Ammon's horn (tissue), 1 donor: ENCODE measurements around the gene ERICH6B.
"Not testable (repeated sequence)": the region's sequence is repeated elsewhere in the genome, so short reads cannot be mapped to it uniquely, and the experiment has no call there.

Experiments used
- DNase-seq: peaks from one replicate; pipeline ENCODE4 v3.0.0-alpha.2; 2016; ENCODE audit warnings: low spot score

Gene ERICH6B

GRCh38 chr13:45615501-45616101 is at the start of gene ERICH6B:
TSS of gene ERICH6B (minus strand) at chr13:45615739. CDS start at chr13:45597005, 18,734 bp downstream.
- peak; percentile 66 for DNase-seq

- DNase-seq: not testable (repeated sequence)
These were observed 47.4 kb upstream of the ERICH6B start for GRCh38 chr13:45662903-45663302.

DNA sequence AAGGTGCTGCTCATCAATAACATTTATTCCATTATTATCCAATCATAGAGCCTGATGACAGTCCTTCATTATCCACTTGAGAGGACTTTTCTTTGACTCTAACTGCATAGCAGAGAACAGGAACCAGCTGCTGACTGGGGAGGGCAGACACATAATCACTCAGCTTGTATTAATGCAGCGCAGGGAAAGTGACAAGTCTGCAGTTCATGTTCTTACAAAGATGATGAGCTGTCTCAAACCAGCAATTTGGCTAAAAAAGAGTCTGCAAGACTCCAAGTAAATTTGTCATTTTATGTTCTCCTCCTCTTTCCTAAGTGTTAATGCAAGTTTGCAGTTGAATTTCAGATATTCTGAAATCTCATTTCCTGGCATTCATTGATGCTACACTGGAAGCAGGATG is 46.6 kb upstream of the ERICH6B start:
- DNase-seq: no peak

GRCh38 chr13:45660458-45660857 is 44.9 kb upstream of the ERICH6B start:
- not testable (repeated sequence) for DNase-seq

DNA sequence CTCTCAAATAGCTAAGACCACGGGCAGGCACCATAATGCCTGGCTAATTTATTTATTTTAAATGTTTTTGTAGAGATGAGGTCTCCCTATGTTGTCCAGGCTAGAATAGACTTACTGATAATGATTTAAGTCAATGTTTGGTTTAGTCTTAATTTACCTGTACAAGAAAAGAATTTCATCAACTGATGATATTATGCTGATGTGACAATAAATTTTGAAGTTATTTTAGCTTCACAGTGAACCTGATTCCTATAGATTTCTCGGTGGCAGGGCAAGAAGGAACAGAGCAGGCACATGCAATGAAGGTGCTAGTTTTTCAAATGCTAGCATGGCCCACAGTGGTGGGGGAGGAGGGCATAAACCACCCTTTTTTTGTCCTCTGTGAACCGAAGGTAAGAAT is 44.0 kb upstream of the ERICH6B start:
- DNase-seq: no peak

DNA sequence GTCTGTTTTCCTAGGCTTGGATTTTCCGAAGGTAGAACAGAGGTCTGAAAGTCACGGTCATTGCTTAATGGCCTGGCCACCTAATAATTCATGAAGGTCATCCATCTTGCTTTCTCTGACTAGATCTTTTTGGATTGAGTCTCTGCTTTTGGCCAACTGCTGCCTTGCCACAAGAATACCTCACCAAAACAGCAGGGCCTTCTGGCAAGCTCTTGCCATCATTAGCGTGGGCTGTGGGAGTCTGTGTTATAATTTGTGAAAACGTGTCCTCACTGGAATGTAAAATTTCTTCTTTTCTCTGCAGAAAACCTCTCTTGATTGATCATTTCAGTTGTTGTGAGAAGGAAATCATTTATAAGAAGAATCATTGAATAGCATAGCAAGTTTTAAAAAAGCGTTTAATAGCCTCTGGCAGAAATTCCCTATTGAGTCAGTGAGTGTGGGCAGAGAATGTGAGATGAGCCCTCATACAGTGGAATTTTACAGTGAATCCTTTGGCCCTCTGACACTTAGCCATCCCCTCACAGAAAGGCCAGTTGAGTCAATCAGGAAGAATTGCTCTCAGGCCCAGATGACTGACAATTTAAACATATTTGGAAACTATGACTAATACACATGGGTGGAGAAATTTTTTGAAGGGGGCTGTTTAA is 43.2 kb upstream of the ERICH6B start:
- peak; percentile 22 for DNase-seq

DNA sequence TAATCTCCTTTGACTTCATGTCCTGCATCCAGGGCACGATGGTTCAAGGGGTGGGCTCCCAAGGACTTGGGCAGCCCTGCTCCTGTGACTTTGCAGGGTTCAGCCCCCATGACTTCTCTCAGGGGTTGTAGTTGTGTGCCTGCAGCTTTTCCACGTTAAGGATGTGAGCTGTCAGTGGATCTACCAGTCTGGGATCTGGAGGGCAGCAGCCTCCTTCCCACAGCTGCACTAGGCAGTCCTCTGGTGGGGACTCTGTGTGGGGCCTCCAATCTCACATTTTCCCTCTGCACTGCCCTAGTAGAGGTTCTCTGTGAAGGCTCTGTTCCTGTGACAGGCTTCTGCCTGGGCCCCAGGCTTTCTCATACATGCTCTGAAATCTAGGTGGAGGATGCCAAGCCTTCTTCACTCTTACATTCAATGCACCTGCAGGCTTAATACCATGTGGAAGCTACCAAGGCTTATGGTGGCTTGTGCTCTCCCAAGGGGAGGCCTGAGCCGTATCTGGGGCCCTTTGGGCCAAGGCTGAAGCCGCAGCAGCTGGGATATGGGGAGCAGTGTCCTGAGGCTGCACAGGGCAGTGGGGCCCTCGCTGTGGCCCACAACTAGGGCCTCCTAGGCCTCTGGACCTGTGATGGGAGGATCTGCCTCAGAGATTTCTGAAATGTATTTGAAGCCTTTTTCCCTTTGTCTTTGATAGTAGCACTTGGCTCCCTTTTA is 39.3 kb upstream of the ERICH6B start:
- DNase-seq: no peak

- DNase-seq: not testable (repeated sequence)
These were observed 29.7 kb upstream of the ERICH6B start for GRCh38 chr13:45645263-45645662.

DNA sequence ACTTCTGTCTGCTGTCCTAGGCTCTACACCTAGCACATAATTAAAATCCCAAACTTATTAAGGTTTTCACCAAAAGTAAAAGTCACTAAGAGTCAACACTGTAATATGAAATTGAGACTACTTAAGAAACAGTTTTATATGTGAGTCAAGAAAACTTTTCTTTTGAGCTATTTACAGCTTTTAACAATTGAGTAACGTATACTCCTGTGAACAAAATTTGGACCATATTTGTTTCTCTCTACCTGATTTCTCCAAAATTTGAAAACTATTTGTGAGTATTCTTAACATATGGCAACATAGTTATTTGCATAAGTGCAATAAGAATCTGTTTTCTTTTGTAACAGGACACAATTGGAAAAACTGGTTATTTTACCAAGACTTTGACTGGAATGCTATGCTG is 26.6 kb upstream of the ERICH6B start:
- not testable (repeated sequence) for DNase-seq

GRCh38 chr13:45635291-45635690 is 19.8 kb upstream of the ERICH6B start:
- not testable (repeated sequence) for DNase-seq

GRCh38 chr13:45630791-45631190 is 15.3 kb upstream of the ERICH6B start:
- DNase-seq: no peak

DNA sequence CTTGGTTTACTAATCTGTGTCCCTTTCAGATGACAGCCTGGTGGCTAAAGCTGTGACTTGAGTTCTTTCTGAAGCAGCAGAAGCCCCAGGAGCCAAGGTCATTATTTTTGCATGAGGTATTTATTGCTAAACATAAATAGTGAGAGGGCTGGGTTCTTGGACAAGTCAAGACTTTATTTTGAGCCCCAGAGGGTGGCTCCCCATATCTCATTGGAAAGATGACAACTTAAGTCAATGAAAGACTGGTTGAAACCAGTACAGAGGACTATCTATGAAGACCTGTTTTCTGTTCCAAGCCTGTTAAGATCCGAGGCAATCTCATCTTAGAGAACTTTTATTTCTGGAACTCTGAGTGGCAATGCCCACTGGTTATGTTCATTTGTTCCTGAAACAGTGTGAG is 14.4 kb upstream of the ERICH6B start:
- DNase-seq: no peak

- DNase-seq: no peak
These were observed 12.6 kb upstream of the ERICH6B start for GRCh38 chr13:45628094-45628493.

GRCh38 chr13:45627656-45628055 is 12.1 kb upstream of the ERICH6B start:
- no peak for DNase-seq

- no peak for DNase-seq
These were observed 11.3 kb upstream of the ERICH6B start for GRCh38 chr13:45626731-45627374.

GRCh38 chr13:45623516-45624090 is 8.1 kb upstream of the ERICH6B start:
- DNase-seq: no peak

- no peak for DNase-seq
These were observed 6.4 kb upstream of the ERICH6B start for GRCh38 chr13:45621950-45622349.

- no peak for DNase-seq
These were observed 7.6 kb downstream of the ERICH6B start for GRCh38 chr13:45607931-45608330.

GRCh38 chr13:45604892-45605291 is 10.6 kb downstream of the ERICH6B start:
- DNase-seq: no peak

GRCh38 chr13:45603338-45603737 is 12.2 kb downstream of the ERICH6B start:
- DNase-seq: no peak

DNA sequence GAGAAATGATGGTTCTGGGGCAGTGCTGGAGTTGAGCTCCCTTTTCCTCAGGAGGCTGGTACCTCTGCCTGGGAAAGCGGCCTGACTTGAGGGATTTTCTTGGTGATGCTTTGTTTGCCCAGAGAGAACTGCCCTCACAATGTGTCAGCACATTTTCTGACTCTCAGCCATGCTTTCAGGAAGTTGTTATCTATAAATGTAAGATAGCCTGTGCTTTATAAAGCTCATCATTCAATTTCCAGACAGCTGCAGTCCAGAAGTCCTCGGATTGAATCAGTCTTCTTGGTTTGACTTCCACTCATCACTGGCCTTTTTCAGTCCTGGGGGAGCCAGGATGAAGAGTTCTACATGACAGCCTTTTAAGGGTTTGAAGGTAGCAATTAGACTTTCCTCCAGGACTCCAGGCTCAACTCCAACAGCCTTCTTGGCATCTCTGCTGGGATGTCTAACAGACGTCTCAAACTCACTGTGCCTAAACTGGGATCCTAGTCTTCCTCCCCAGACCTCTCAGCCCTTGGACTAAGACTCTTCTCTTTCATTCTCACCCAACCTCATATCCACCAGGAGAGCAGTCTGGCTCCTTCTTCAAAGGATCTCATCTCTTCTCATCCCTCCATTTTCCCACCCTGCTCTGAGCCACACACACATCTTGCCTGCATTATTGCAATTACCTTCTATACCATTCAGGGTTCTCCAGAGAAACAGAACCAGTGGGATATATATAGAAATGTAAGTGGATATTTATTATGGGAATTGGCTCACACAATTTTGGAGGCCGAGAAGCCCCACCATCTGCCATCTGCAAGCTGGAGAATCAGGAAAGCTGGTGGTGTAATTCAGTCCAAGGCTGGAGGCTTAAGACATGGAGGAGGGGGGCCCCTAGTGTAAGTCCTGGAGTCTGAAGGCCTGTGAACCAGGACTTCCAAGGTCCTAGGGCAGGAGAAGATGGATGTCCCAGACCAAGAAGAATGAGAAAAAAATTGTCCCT is 13.1 kb downstream of the ERICH6B start:
- DNase-seq: no peak
